ENCODE data around the gene DUSP14.

Gene DUSP14

GRCh38 chr17:37485938-37486570 is 3.6 kb upstream of the DUSP14 start:
- Histone ChIP-seq H3K9ac (ENCODE audit: low read length) (no peak overlapping the region), H3K36me3 (ENCODE audit: control insufficient read depth, insufficient read depth, low read length) (no peaks in the 10 kb centered on the region), H3K27me3 (ENCODE audit: control insufficient read depth, insufficient read depth, low read length) (peaks cover 13% of the 10 kb centered on the region; the same call in 1 of the 2 replicates), H3K4me1 (ENCODE audit: control insufficient read depth, insufficient read depth, low read length) (peaks cover 28% of the 10 kb centered on the region), H3K9me3 (ENCODE audit: control insufficient read depth, insufficient read depth, low read depth, low read length) (no peaks in the 10 kb centered on the region), H3K27ac (ENCODE audit: low read depth, low read length) (no peak overlapping the region), H3K4me3 (ENCODE audit: low read depth, low read length) (no peak overlapping the region)

- peaks cover 13% of the 10 kb centered on the region; the same call in 1 of the 2 replicates for H3K27me3 ChIP-seq (ENCODE audit: control insufficient read depth, insufficient read depth, low read length)
- H3K9me3 ChIP-seq (ENCODE audit: control insufficient read depth, insufficient read depth, low read depth, low read length): no peaks in the 10 kb centered on the region
- H3K36me3 ChIP-seq (ENCODE audit: control insufficient read depth, insufficient read depth, low read length): no peaks in the 10 kb centered on the region
- H3K4me3 ChIP-seq (ENCODE audit: low read depth, low read length): peak overlapping the region; percentile 77
- peak overlapping the region; percentile 75 for H3K9ac ChIP-seq (ENCODE audit: low read length)
- H3K27ac ChIP-seq (ENCODE audit: low read depth, low read length): no peak overlapping the region
- peaks cover 32% of the 10 kb centered on the region for H3K4me1 ChIP-seq (ENCODE audit: control insufficient read depth, insufficient read depth, low read length)
Observed at GRCh38 chr17:37488009-37488604, 1.6 kb upstream of the DUSP14 start.

- H3K4me3 ChIP-seq (ENCODE audit: low read depth, low read length): peak overlapping the region; percentile 77
- H3K27me3 ChIP-seq (ENCODE audit: control insufficient read depth, insufficient read depth, low read length): peaks cover 13% of the 10 kb centered on the region; the same call in 1 of the 2 replicates
- no peaks in the 10 kb centered on the region for H3K9me3 ChIP-seq (ENCODE audit: control insufficient read depth, insufficient read depth, low read depth, low read length)
- peak overlapping the region; percentile 75 for H3K9ac ChIP-seq (ENCODE audit: low read length)
- H3K4me1 ChIP-seq (ENCODE audit: control insufficient read depth, insufficient read depth, low read length): peaks cover 26% of the 10 kb centered on the region
- no peaks in the 10 kb centered on the region for H3K36me3 ChIP-seq (ENCODE audit: control insufficient read depth, insufficient read depth, low read length)
- H3K27ac ChIP-seq (ENCODE audit: low read depth, low read length): peak overlapping the region; percentile 61; the same call in 1 of the 2 replicates
Observed at GRCh38 chr17:37488607-37489196, 989 bp upstream of the DUSP14 start.

GRCh38 chr17:37490022-37490587 is 414 bp downstream of the DUSP14 start:
- peaks cover 32% of the 10 kb centered on the region for H3K4me1 ChIP-seq (ENCODE audit: control insufficient read depth, insufficient read depth, low read length)
- no peaks in the 10 kb centered on the region for H3K36me3 ChIP-seq (ENCODE audit: control insufficient read depth, insufficient read depth, low read length)
- peaks cover 13% of the 10 kb centered on the region; the same call in 1 of the 2 replicates for H3K27me3 ChIP-seq (ENCODE audit: control insufficient read depth, insufficient read depth, low read length)
- no peaks in the 10 kb centered on the region for H3K9me3 ChIP-seq (ENCODE audit: control insufficient read depth, insufficient read depth, low read depth, low read length)
- H3K9ac ChIP-seq (ENCODE audit: low read length): peak overlapping the region; percentile 74
- H3K4me3 ChIP-seq (ENCODE audit: low read depth, low read length): peak overlapping the region; percentile 72
- no peak overlapping the region for H3K27ac ChIP-seq (ENCODE audit: low read depth, low read length)

- Histone ChIP-seq H3K4me3 (ENCODE audit: low read depth, low read length) (peak overlapping the region; percentile 72), H3K36me3 (ENCODE audit: control insufficient read depth, insufficient read depth, low read length) (no peaks in the 10 kb centered on the region), H3K27me3 (ENCODE audit: control insufficient read depth, insufficient read depth, low read length) (peaks cover 13% of the 10 kb centered on the region; the same call in 1 of the 2 replicates), H3K9ac (ENCODE audit: low read length) (peak overlapping the region; percentile 74), H3K9me3 (ENCODE audit: control insufficient read depth, insufficient read depth, low read depth, low read length) (no peaks in the 10 kb centered on the region), H3K4me1 (ENCODE audit: control insufficient read depth, insufficient read depth, low read length) (peaks cover 36% of the 10 kb centered on the region), H3K27ac (ENCODE audit: low read depth, low read length) (no peak overlapping the region; the same call in 1 of the 2 replicates)
Observed at GRCh38 chr17:37490638-37491614, 1.2 kb downstream of the DUSP14 start.

- peaks cover 13% of the 10 kb centered on the region; the same call in 1 of the 2 replicates for H3K27me3 ChIP-seq (ENCODE audit: control insufficient read depth, insufficient read depth, low read length)
- H3K4me3 ChIP-seq (ENCODE audit: low read depth, low read length): peak overlapping the region; percentile 72; the same call in 1 of the 2 replicates
- H3K36me3 ChIP-seq (ENCODE audit: control insufficient read depth, insufficient read depth, low read length): no peaks in the 10 kb centered on the region
- no peak overlapping the region for H3K27ac ChIP-seq (ENCODE audit: low read depth, low read length)
- H3K9me3 ChIP-seq (ENCODE audit: control insufficient read depth, insufficient read depth, low read depth, low read length): no peaks in the 10 kb centered on the region
- H3K4me1 ChIP-seq (ENCODE audit: control insufficient read depth, insufficient read depth, low read length): peaks cover 36% of the 10 kb centered on the region
- H3K9ac ChIP-seq (ENCODE audit: low read length): no peak overlapping the region
Observed at GRCh38 chr17:37492167-37492566, 2.5 kb downstream of the DUSP14 start.

GRCh38 chr17:37493249-37494027 is 3.7 kb downstream of the DUSP14 start:
- H3K4me3 ChIP-seq (ENCODE audit: low read depth, low read length): no peak overlapping the region
- H3K27ac ChIP-seq (ENCODE audit: low read depth, low read length): no peak overlapping the region
- H3K9ac ChIP-seq (ENCODE audit: low read length): no peak overlapping the region
- H3K9me3 ChIP-seq (ENCODE audit: control insufficient read depth, insufficient read depth, low read depth, low read length): no peaks in the 10 kb centered on the region
- no peaks in the 10 kb centered on the region for H3K36me3 ChIP-seq (ENCODE audit: control insufficient read depth, insufficient read depth, low read length)
- H3K4me1 ChIP-seq (ENCODE audit: control insufficient read depth, insufficient read depth, low read length): peaks cover 29% of the 10 kb centered on the region
- H3K27me3 ChIP-seq (ENCODE audit: control insufficient read depth, insufficient read depth, low read length): peaks cover 7% of the 10 kb centered on the region; the same call in 1 of the 2 replicates

GRCh38 chr17:37494401-37494831 is 4.7 kb downstream of the DUSP14 start:
- no peak overlapping the region for H3K9ac ChIP-seq (ENCODE audit: low read length)

GRCh38 chr17:37494971-37495370 is 5.3 kb downstream of the DUSP14 start:
- Histone ChIP-seq H3K27ac (ENCODE audit: low read depth, low read length) (no peak overlapping the region), H3K9me3 (ENCODE audit: control insufficient read depth, insufficient read depth, low read depth, low read length) (no peaks in the 10 kb centered on the region), H3K27me3 (ENCODE audit: control insufficient read depth, insufficient read depth, low read length) (no peaks in the 10 kb centered on the region), H3K4me1 (ENCODE audit: control insufficient read depth, insufficient read depth, low read length) (peaks cover 28% of the 10 kb centered on the region), H3K36me3 (ENCODE audit: control insufficient read depth, insufficient read depth, low read length) (no peaks in the 10 kb centered on the region), H3K4me3 (ENCODE audit: low read depth, low read length) (no peak overlapping the region), H3K9ac (ENCODE audit: low read length) (peak overlapping the region; percentile 42)

More at GRCh38 chr17:37494401-37494831, 4.7 kb downstream of the DUSP14 start:
- no peaks in the 10 kb centered on the region for H3K27me3 ChIP-seq (ENCODE audit: control insufficient read depth, insufficient read depth, low read length)
- no peaks in the 10 kb centered on the region for H3K36me3 ChIP-seq (ENCODE audit: control insufficient read depth, insufficient read depth, low read length)
- H3K9me3 ChIP-seq (ENCODE audit: control insufficient read depth, insufficient read depth, low read depth, low read length): no peaks in the 10 kb centered on the region
- no peak overlapping the region for H3K27ac ChIP-seq (ENCODE audit: low read depth, low read length)
- peaks cover 28% of the 10 kb centered on the region for H3K4me1 ChIP-seq (ENCODE audit: control insufficient read depth, insufficient read depth, low read length)
- no peak overlapping the region for H3K4me3 ChIP-seq (ENCODE audit: low read depth, low read length)

- H3K27ac ChIP-seq (ENCODE audit: low read depth, low read length): no peak overlapping the region
- H3K36me3 ChIP-seq (ENCODE audit: control insufficient read depth, insufficient read depth, low read length): no peaks in the 10 kb centered on the region
- peaks cover 7% of the 10 kb centered on the region for H3K4me1 ChIP-seq (ENCODE audit: control insufficient read depth, insufficient read depth, low read length)
- no peak overlapping the region for H3K9ac ChIP-seq (ENCODE audit: low read length)
- no peak overlapping the region for H3K4me3 ChIP-seq (ENCODE audit: low read depth, low read length)
- no peaks in the 10 kb centered on the region for H3K9me3 ChIP-seq (ENCODE audit: control insufficient read depth, insufficient read depth, low read depth, low read length)
- no peaks in the 10 kb centered on the region for H3K27me3 ChIP-seq (ENCODE audit: control insufficient read depth, insufficient read depth, low read length)
Observed at GRCh38 chr17:37500378-37500777, 10.7 kb downstream of the DUSP14 start.
